ENCODE measurements around the gene TNRC6A. TPM values are rescaled to one million over a fixed set of nuclear protein-coding genes. Genes with fewer than 3 reads are reported as not detected.

Gene TNRC6A
- total and polyA plus RNA-seq, 9 of the 15 experiments (the other 6 are each of a cell fraction or from before 2014, with no cell fraction given), result 3.4 to 32.1 (median 26.6) TPM

DNA sequence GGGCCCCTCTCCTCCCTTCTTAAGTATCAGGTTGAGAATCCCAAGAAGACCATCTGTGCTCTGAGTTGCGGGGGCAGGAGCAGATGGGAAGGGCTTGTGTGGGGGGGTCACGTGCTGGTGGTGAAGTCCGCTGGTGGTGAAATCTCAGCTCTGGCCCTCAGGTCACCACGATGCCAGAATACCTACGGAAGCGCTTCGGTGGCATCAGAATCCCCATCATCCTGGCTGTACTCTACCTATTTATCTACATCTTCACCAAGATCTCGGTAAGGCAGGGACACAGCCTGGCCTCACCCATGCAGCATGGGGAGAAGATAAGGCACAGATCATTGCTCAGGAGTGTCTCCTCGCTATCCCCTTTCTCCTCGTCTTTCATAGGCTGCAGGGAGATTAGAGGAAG is 146.0 kb downstream of the TNRC6A start:
- no peak for DNase-seq (ENCODE audit: extremely low read depth in 1 of 4, low spot score in 3 of 4)
- no peak overlapping the region for H3K9ac ChIP-seq (ENCODE audit: insufficient read depth in 1 of 2, low read depth in 2 of 2, low read length in 2 of 2)
- no TSS peak for BruUV-seq (replicated peaks)
- CTCF ChIA-PET (ENCODE audit: low intra/inter-chr PET ratio), result no interaction called here
- no peak overlapping the region for H2AFZ ChIP-seq (ENCODE audit: low read depth, low read length)
- no peaks in the 10 kb centered on the region for H3K4me1 ChIP-seq (replicated peaks in 1 of 2; ENCODE audit: control insufficient read depth in 2 of 2, insufficient read depth in 2 of 2, low read length in 2 of 2)
- H3K79me2 ChIP-seq (ENCODE audit: control insufficient read depth, insufficient read depth, low read length), result no peaks in the 10 kb centered on the region
- TF ChIP-seq KDM4B (IDR thresholded peaks at IDR 0.05; ENCODE audit: borderline replicate concordance in 2 of 2, low read depth in 1 of 2) (no peak), CREBBP (IDR thresholded peaks at IDR 0.05; ENCODE audit: low read depth, low read length) (no peak), SNRNP70 (optimal IDR thresholded peaks at IDR 0.05; ENCODE audit: low read depth, low read length) (no peak), ZNF551 (CRISPR knock-in tag; IDR thresholded peaks at IDR 0.05) (no peak)
- no peak overlapping the region for H3K27ac ChIP-seq (ENCODE audit: extremely low read depth, low read depth, low read length)
- WGBS (ENCODE audit: insufficient coverage, low coverage, missing lambda C conversion rate), result 2% methylated on average over 10 of the region's 10 CpGs
- no peaks in the 10 kb centered on the region for H4K20me1 ChIP-seq (replicated peaks; ENCODE audit: control insufficient read depth, insufficient read depth, low read length)
- FAIRE-seq, result no peak
- in situ Hi-C loops (cut with MboI) (no loop called here), intact Hi-C loops (cut with micrococcal nuclease) (no loop called here)
- no peaks in the 10 kb centered on the region for H3K9me1 ChIP-seq (ENCODE audit: control insufficient read depth, insufficient read depth, low read length)
- H3K4me3 ChIP-seq, result no peak overlapping the region
- H3K36me3 ChIP-seq (ENCODE audit: control insufficient read depth, insufficient read depth, low read length), result no peaks in the 10 kb centered on the region
- no peaks in the 10 kb centered on the region for H3K9me3 ChIP-seq (replicated peaks; ENCODE audit: control insufficient read depth, insufficient read depth, low read depth, low read length)
- POLR2A ChIA-PET, result no interaction called here
- H3K4me2 ChIP-seq (ENCODE audit: insufficient read depth, low read length), result no peak overlapping the region
- no peak for ATAC-seq
- peaks cover 7 to 33% of the 10 kb centered on the region in 2 experiments; a peak in 4 of 5 replicates for H3K27me3 ChIP-seq (ENCODE audit: control insufficient read depth in 2 of 2, insufficient read depth in 2 of 2, low read length in 2 of 2)

Other genes starting within 250 kb of the TNRC6A start
- 19.2 and 24.5 TPM in 2 replicates for gene RBBP6, start 190.1 kb upstream of the TNRC6A start, total RNA-seq (2014; rRNA removed)
- 40.2 and 43.0 TPM in 2 replicates for gene RBBP6, start 190.1 kb upstream of the TNRC6A start, total RNA-seq (2014; rRNA removed; fragmentation: Illumina TruSeq; extraction: Trizol)
- gene RBBP6, start 190.1 kb upstream of the TNRC6A start, total RNA-seq (2015; rRNA removed; fragmentation: Illumina TruSeq; extraction: Trizol), result 42.5 and 42.7 TPM in 2 replicates
- gene RBBP6, start 190.1 kb upstream of the TNRC6A start, total RNA-seq (2021), result 61.0 and 63.4 TPM in 2 replicates
- 73.5 and 76.6 TPM in 2 replicates for gene RBBP6, start 190.1 kb upstream of the TNRC6A start, polyA plus RNA-seq (2011; rRNA removed)
- gene RBBP6, start 190.1 kb upstream of the TNRC6A start, polyA plus RNA-seq (2014; fragmentation: Illumina TruSeq; extraction: Trizol), result 45.4 and 57.2 TPM in 2 replicates
- gene RBBP6, start 190.1 kb upstream of the TNRC6A start, polyA plus RNA-seq (2014; fragmentation: Nextera tagmentation; extraction: Ambion mirVana), result 10 to 100 TPM; 21.9 to 25.6 TPM
- 53.5 and 58.1 TPM in 2 replicates for gene RBBP6, start 190.1 kb upstream of the TNRC6A start, polyA plus RNA-seq (2014; rRNA removed)
- 0.14 TPM in 1 of 2 replicates, not detected in the other for gene SLC5A11, start 116.3 kb downstream of the TNRC6A start, total RNA-seq (2014; rRNA removed)
- gene SLC5A11, start 116.3 kb downstream of the TNRC6A start, total RNA-seq (2014; rRNA removed; fragmentation: Illumina TruSeq; extraction: Trizol), result 0.07 TPM in 1 of 2 replicates, not detected in the other
- 0.11 TPM in 1 of 2 replicates, not detected in the other for gene SLC5A11, start 116.3 kb downstream of the TNRC6A start, total RNA-seq (2015; rRNA removed; fragmentation: Illumina TruSeq; extraction: Trizol)
- gene SLC5A11, start 116.3 kb downstream of the TNRC6A start, total RNA-seq (2021), result 0.09 TPM in 1 of 2 replicates, not detected in the other
- not detected in 2 replicates for gene SLC5A11, start 116.3 kb downstream of the TNRC6A start, polyA plus RNA-seq (2011; rRNA removed)
- gene SLC5A11, start 116.3 kb downstream of the TNRC6A start, polyA plus RNA-seq (2014; fragmentation: Illumina TruSeq; extraction: Trizol), result 0.15 TPM in 1 of 2 replicates, not detected in the other
- under 1 TPM; 0.04 to 0.25 TPM for gene SLC5A11, start 116.3 kb downstream of the TNRC6A start, polyA plus RNA-seq (2014; fragmentation: Nextera tagmentation; extraction: Ambion mirVana)
- 0.18 TPM in 1 of 2 replicates, not detected in the other for gene SLC5A11, start 116.3 kb downstream of the TNRC6A start, polyA plus RNA-seq (2014; rRNA removed)